Uterus (tissue), 2 donors: ENCODE results near the gene TANC1.

ENCODE experiments used
- POLR2A ChIP-seq, 2 donors: fragments of 450-650 bp; IDR thresholded peaks; one replicate each; pipeline ENCODE4 v1.6.1; 2016; ENCODE audit warnings: antibody characterized with exemption in 2 of 2, mild to moderate bottlenecking in 1 of 2, moderate library complexity in 1 of 2
- TF ChIP-seq, protein P1 (sequence below), 4 experiments: fragments of 200-600 bp in 2 of 4; fragments of 450-650 bp in 2 of 4; sonication (generic) in 2 of 4; IDR thresholded peaks; one replicate each; pipeline ENCODE4 v1.5.1; 2016 to 2019; ENCODE audit warnings: antibody characterized with exemption in 4 of 4, mild to moderate bottlenecking in 2 of 4, moderate library complexity in 1 of 4

DNA sequence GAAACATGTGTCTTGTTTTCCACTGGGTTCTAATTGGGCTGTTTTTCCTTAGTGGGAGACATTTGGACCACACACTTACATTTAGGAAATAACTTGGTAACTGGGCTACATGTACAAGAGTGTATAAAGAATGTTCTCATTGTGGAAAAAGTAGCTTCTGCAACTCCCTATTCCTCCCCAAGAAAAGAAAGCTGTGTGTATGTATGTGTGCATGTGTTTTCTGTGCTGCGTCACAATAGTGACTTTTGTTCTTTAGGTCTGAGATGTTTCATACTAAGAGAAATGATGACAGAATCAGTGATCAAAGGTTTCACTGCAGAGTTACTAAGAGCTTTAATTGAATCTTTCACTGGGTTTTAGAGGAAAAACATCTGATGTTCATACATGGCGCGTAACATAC is 82.7 kb downstream of the TANC1 start:
- TF ChIP-seq, protein P1, sequence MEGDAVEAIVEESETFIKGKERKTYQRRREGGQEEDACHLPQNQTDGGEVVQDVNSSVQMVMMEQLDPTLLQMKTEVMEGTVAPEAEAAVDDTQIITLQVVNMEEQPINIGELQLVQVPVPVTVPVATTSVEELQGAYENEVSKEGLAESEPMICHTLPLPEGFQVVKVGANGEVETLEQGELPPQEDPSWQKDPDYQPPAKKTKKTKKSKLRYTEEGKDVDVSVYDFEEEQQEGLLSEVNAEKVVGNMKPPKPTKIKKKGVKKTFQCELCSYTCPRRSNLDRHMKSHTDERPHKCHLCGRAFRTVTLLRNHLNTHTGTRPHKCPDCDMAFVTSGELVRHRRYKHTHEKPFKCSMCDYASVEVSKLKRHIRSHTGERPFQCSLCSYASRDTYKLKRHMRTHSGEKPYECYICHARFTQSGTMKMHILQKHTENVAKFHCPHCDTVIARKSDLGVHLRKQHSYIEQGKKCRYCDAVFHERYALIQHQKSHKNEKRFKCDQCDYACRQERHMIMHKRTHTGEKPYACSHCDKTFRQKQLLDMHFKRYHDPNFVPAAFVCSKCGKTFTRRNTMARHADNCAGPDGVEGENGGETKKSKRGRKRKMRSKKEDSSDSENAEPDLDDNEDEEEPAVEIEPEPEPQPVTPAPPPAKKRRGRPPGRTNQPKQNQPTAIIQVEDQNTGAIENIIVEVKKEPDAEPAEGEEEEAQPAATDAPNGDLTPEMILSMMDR (IDR thresholded peaks at IDR 0.05) = no peak
- TF ChIP-seq POLR2A (IDR thresholded peaks at IDR 0.05) = no peak
